Measurements from ENCODE around the gene SPEN.

DNA sequence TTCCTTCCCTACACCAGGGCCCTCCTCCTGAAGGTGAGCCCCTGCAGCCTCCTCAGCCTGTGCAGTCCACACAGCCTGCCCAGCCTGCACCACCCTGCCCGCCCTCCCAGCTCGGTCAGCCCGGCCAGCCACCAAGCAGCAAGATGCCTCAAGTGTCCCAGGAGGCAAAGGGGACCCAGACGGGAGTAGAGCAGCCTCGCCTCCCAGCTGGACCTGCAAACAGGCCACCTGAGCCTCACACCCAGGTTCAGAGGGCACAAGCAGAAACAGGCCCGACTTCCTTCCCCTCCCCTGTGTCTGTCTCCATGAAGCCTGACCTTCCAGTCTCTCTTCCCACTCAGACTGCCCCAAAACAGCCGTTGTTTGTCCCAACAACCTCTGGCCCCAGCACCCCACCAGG, 89.6 kb downstream of the SPEN start:
- TF ChIP-seq, protein P1, sequence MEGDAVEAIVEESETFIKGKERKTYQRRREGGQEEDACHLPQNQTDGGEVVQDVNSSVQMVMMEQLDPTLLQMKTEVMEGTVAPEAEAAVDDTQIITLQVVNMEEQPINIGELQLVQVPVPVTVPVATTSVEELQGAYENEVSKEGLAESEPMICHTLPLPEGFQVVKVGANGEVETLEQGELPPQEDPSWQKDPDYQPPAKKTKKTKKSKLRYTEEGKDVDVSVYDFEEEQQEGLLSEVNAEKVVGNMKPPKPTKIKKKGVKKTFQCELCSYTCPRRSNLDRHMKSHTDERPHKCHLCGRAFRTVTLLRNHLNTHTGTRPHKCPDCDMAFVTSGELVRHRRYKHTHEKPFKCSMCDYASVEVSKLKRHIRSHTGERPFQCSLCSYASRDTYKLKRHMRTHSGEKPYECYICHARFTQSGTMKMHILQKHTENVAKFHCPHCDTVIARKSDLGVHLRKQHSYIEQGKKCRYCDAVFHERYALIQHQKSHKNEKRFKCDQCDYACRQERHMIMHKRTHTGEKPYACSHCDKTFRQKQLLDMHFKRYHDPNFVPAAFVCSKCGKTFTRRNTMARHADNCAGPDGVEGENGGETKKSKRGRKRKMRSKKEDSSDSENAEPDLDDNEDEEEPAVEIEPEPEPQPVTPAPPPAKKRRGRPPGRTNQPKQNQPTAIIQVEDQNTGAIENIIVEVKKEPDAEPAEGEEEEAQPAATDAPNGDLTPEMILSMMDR (conservative IDR thresholded peaks at IDR 0.05; ENCODE audit: low read depth in 2 of 2): no peak
- TF ChIP-seq CREB1 (CRISPR knock-in tag; IDR thresholded peaks at IDR 0.05; ENCODE audit: low read depth) (no peak), JUNB (IDR thresholded peaks at IDR 0.05; ENCODE audit: unreplicated experiment) (no peak), EZH2 (IDR thresholded peaks at IDR 0.05; ENCODE audit: low read depth, unreplicated experiment) (no peak), POLR2AphosphoS5 (IDR thresholded peaks at IDR 0.05; ENCODE audit: low read depth) (no peak), ZNF114 (CRISPR knock-in tag; IDR thresholded peaks at IDR 0.05) (no peak), EZH2phosphoT487 (IDR thresholded peaks at IDR 0.05; ENCODE audit: unreplicated experiment) (no peak), NANOG (IDR thresholded peaks at IDR 0.05; ENCODE audit: borderline replicate concordance) (no peak)
- TF ChIP-seq, protein P2, sequence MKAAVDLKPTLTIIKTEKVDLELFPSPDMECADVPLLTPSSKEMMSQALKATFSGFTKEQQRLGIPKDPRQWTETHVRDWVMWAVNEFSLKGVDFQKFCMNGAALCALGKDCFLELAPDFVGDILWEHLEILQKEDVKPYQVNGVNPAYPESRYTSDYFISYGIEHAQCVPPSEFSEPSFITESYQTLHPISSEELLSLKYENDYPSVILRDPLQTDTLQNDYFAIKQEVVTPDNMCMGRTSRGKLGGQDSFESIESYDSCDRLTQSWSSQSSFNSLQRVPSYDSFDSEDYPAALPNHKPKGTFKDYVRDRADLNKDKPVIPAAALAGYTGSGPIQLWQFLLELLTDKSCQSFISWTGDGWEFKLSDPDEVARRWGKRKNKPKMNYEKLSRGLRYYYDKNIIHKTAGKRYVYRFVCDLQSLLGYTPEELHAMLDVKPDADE (IDR thresholded peaks at IDR 0.05): no peak
- TF ChIP-seq, protein P3, sequence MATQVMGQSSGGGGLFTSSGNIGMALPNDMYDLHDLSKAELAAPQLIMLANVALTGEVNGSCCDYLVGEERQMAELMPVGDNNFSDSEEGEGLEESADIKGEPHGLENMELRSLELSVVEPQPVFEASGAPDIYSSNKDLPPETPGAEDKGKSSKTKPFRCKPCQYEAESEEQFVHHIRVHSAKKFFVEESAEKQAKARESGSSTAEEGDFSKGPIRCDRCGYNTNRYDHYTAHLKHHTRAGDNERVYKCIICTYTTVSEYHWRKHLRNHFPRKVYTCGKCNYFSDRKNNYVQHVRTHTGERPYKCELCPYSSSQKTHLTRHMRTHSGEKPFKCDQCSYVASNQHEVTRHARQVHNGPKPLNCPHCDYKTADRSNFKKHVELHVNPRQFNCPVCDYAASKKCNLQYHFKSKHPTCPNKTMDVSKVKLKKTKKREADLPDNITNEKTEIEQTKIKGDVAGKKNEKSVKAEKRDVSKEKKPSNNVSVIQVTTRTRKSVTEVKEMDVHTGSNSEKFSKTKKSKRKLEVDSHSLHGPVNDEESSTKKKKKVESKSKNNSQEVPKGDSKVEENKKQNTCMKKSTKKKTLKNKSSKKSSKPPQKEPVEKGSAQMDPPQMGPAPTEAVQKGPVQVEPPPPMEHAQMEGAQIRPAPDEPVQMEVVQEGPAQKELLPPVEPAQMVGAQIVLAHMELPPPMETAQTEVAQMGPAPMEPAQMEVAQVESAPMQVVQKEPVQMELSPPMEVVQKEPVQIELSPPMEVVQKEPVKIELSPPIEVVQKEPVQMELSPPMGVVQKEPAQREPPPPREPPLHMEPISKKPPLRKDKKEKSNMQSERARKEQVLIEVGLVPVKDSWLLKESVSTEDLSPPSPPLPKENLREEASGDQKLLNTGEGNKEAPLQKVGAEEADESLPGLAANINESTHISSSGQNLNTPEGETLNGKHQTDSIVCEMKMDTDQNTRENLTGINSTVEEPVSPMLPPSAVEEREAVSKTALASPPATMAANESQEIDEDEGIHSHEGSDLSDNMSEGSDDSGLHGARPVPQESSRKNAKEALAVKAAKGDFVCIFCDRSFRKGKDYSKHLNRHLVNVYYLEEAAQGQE (IDR thresholded peaks at IDR 0.05; ENCODE audit: unreplicated experiment): no peak

Measured in GM23338 (cell line).